K562 (cell line): ENCODE measurements around the gene SHBG. TPM values are rescaled to one million over a fixed set of nuclear protein-coding genes. Genes with fewer than 3 reads are reported as not detected.

Source experiments
- ATF3 ChIP-seq, 2 experiments: fragments of 450-650 bp in 1 of 2; sonication (generic) in 1 of 2; formaldehyde crosslinking in 1 of 2; IDR thresholded peaks in 1 of 2; conservative IDR thresholded peaks in 1 of 2; 2 replicates each; pipeline versions ENCODE4 v1.6.1 to v1.8.1; 2016 to 2023; ENCODE audit warnings: mild to moderate bottlenecking in 2 of 2, moderate library complexity in 2 of 2, inconsistent platforms in 1 of 2, missing genetic modification reagents in 1 of 2
- CTBP1 ChIP-seq: fragments of 450-650 bp; IDR thresholded peaks from 2 replicates; pipeline ENCODE4 v1.6.1; 2016; ENCODE audit warnings: borderline replicate concordance
- ETS1 ChIP-seq: conservative IDR thresholded peaks from 2 replicates; pipeline ENCODE4 v1.6.1; 2011; ENCODE audit warnings: low read depth, mild to moderate bottlenecking, low read length; ENCODE audit not compliant: control insufficient read depth
- MEF2D ChIP-seq: conservative IDR thresholded peaks from 2 replicates; pipeline ENCODE4 v1.6.1; 2016; ENCODE audit warnings: low read depth, missing genetic modification characterization, missing compliant biosample characterization
- ZNF407 ChIP-seq: fragments of 450-650 bp; IDR thresholded peaks from 2 replicates; pipeline ENCODE4 v1.6.1; 2016; ENCODE audit warnings: low read depth
- ZNF444 ChIP-seq: fragments of 250-450 bp; sonication (Bioruptor Pico); IDR thresholded peaks from 2 replicates; pipeline ENCODE4 v1.4.0; 2020; ENCODE audit warnings: mild to moderate bottlenecking, moderate library complexity
- ZNF609 ChIP-seq: sonication (generic); formaldehyde crosslinking; IDR thresholded peaks from 2 replicates; pipeline ENCODE4 v1.8.1; 2023; ENCODE audit warnings: missing genetic modification reagents, mild to moderate bottlenecking, borderline replicate concordance
- polyA plus RNA-seq, 8 experiments: library from polyadenylated mRNA; depleted of rRNA in 4 of 8; stranded (reverse) in 5 of 8; unstranded in 3 of 8; fragments of >200 nt; fragmentation: Nextera tagmentation in 2 of 8; fragmentation: Illumina TruSeq in 1 of 8; extraction: Ambion mirVana in 2 of 8; extraction: Trizol in 1 of 8; gene quantifications; 2 replicates each; pipeline versions ENCODE4 v1.2.1 to v1.2.3, GENCODE V29; 2011 to 2014; ENCODE audit warnings: inconsistent platforms in 1 of 8, missing spikeins in 1 of 8
- total RNA-seq, 7 experiments: library from RNA; depleted of rRNA in 6 of 7; stranded (reverse); fragments of >200 nt in 6 of 7; fragmentation: Illumina TruSeq in 2 of 7; extraction: Trizol in 2 of 7; gene quantifications; 2 replicates each; pipeline versions ENCODE4 v1.2.1 to v1.2.3, GENCODE V29; 2011 to 2021; ENCODE audit warnings: low replicate concordance in 1 of 7

The SHBG gene
- total and polyA plus RNA-seq, 9 of the 15 experiments (the other 6 are each of a cell fraction or from before 2014, with no cell fraction given), result not detected

GRCh38 chr17:7583253-7584109, 46.5 kb upstream of the SHBG start, which contains the start of gene MPDU1 (continued):
- no peak for TF ChIP-seq ATF3 (IDR thresholded peaks at IDR 0.05)
- peak; percentile 64; the same call in 1 of the 2 replicates for TF ChIP-seq ATF3 (CRISPR knock-in tag; conservative IDR thresholded peaks at IDR 0.05)
- 0 out of 2 replicates have a peak, but pooled peaks have one; percentile 66 for TF ChIP-seq ZNF609 (CRISPR knock-in tag)
- no peak; the same call in 1 of the 2 replicates for TF ChIP-seq ETS1
- peak; percentile 57; the same call in 1 of the 2 replicates for TF ChIP-seq MEF2D (tag)
- TF ChIP-seq CTBP1, result no peak
- no peak for TF ChIP-seq ZNF444 (CRISPR knock-in tag)
- peak; percentile 37; the same call in 1 of the 2 replicates for TF ChIP-seq ZNF407
